Spleen (tissue), 11 donors: ENCODE data around the gene PRSS23. TPM values are rescaled to one million over a fixed set of nuclear protein-coding genes. Genes with fewer than 3 reads are reported as not detected.

ENCODE experiments used
- DNase-seq: peaks from one replicate; pipeline ENCODE4 v3.0.0-alpha.2; 2020
- H3K27ac ChIP-seq, 8 donors: fragments of 200-600 bp; sonication (generic) in 7 of 8; 1 replicate in 4 of 8; 2 replicates in 4 of 8; pipeline versions ENCODE4 v1.5.0 to v1.8.0; 2016 to 2021; ENCODE audit warnings: inconsistent platforms in 4 of 8, mild to moderate bottlenecking in 4 of 8, moderate library complexity in 1 of 8
- H3K27me3 ChIP-seq, 7 donors: fragments of 200-600 bp; sonication (generic) in 6 of 7; replicated peaks in 1 of 7; 1 replicate in 4 of 7; 2 replicates in 3 of 7; pipeline versions ENCODE4 v1.5.0 to v1.8.0; 2016 to 2021; ENCODE audit warnings: inconsistent platforms in 3 of 7, mild to moderate bottlenecking in 1 of 7
- H3K36me3 ChIP-seq, 6 donors: fragments of 200-600 bp; sonication (generic) in 5 of 6; 1 replicate in 4 of 6; 2 replicates in 2 of 6; pipeline versions ENCODE4 v1.5.0 to v1.8.0; 2016 to 2021; ENCODE audit warnings: inconsistent platforms in 2 of 6
- H3K4me1 ChIP-seq, 6 donors: fragments of 200-600 bp; sonication (generic) in 5 of 6; 1 replicate in 3 of 6; 2 replicates in 3 of 6; pipeline versions ENCODE4 v1.5.0 to v1.8.0; 2016 to 2021; ENCODE audit warnings: inconsistent platforms in 3 of 6
- H3K4me3 ChIP-seq, 8 donors: fragments of 200-600 bp; sonication (generic) in 7 of 8; 1 replicate in 4 of 8; 2 replicates in 4 of 8; pipeline versions ENCODE4 v1.5.0 to v1.8.0; 2016 to 2021; ENCODE audit warnings: inconsistent platforms in 4 of 8, mild to moderate bottlenecking in 4 of 8, moderate library complexity in 2 of 8
- H3K9me3 ChIP-seq, 8 donors: fragments of 200-600 bp; sonication (generic) in 7 of 8; 1 replicate in 4 of 8; 2 replicates in 4 of 8; pipeline versions ENCODE4 v1.5.0 to v1.8.0; 2016 to 2021; ENCODE audit warnings: inconsistent platforms in 4 of 8
- CTCF ChIP-seq, 11 experiments: fragments of 200-600 bp in 7 of 11; fragments of 450-650 bp in 4 of 11; sonication (generic) in 4 of 11; IDR thresholded peaks in 8 of 11; conservative IDR thresholded peaks in 3 of 11; 1 replicate in 7 of 11; 2 replicates in 4 of 11; pipeline versions ENCODE4 v1.4.0 to v1.8.0; 2016 to 2021; ENCODE audit warnings: antibody characterized with exemption in 11 of 11, inconsistent platforms in 4 of 11, mild to moderate bottlenecking in 1 of 11
- POLR2A ChIP-seq, 3 donors: fragments of 450-650 bp; IDR thresholded peaks; one replicate each; pipeline ENCODE4 v1.5.1; 2017; ENCODE audit warnings: antibody characterized with exemption in 3 of 3, mild to moderate bottlenecking in 1 of 3
- POLR2AphosphoS5 ChIP-seq, 3 donors: sonication (generic); formaldehyde crosslinking; IDR thresholded peaks; one replicate each; pipeline ENCODE4 v1.5.1; 2017; ENCODE audit warnings: antibody characterized with exemption in 3 of 3
- WGBS, 5 donors: extraction: QIAGEN DNeasy Blood & Tissue Kit in 3 of 5; methylation state at CpG; one replicate each; pipeline versions ENCODE4 v1.1.5 to v1.1.7; 2013 to 2018; 5-methylcytosine and 5-hydroxymethylcytosine counted together
- intact Hi-C: fragments of 100-400 bp; cut with DNase I; formaldehyde crosslinking; loops from one replicate; pipeline ENCODE4 v1.15.0; 2023; ENCODE audit warnings: low total_unique reads
- polyA plus RNA-seq, 3 donors: library from polyadenylated mRNA; stranded (reverse); fragments of 200-250 nt; gene quantifications; one replicate each; pipeline ENCODE4 v1.2.1, GENCODE V29; 2013
- total RNA-seq, 7 donors: library from RNA; depleted of rRNA in 3 of 7; stranded (reverse); fragments of >200 nt in 3 of 7; fragmentation: NEBNext Ultra II Directional in 4 of 7; extraction: Animal tissue kit (Norgen Biotek cat#: 25700) in 4 of 7; gene quantifications; one replicate each; pipeline versions ENCODE4 v1.1.0 to v1.2.1, GENCODE V29; 2016 to 2021
- donor health status: healthy with polysubstance abuse.
- donor health status: DM: no; HTN: no; CAD: no; lungs with moderate emphysema.
- donor health status: DM: no; HTN: no; CAD: no.
- donor health status: Bipolar disorder and iron deficiency.
- donor health status: healthy.
- donor health status: DM: no; HTN: no; CAD: no.
- donor health status: DM: yes; HTN: yes; CAD: no.

The PRSS23 gene
- total and polyA plus RNA-seq, 10 donors: 1.5 to 28.0 (median 12.1) TPM

DNA sequence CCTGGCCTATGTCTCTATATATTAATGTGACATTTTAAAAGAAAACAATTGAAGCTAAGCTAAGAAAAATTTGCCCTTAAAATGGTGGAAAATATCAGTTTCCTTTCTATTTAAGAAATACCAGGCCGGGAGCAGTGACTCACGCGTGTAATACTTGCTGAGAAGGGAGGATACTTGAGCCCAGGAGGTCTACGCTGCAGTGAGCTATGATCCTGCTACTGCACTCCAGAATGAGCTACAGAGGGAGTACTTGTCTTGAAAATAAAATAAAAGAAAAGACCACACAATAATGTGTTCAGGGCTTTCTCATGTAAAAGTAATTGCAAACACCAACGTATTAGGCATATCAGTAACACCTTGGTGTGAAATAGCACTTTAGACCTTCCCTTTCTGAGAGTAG lies 1.4 kb upstream of the PRSS23 start:
- peaks cover 0 to 48% (median 15%) of the 10 kb centered on the region in 7 donors for H3K27me3 ChIP-seq
- H3K36me3 ChIP-seq: no peaks in the 10 kb centered on the region
- intact Hi-C loops: no loop called here
- no peak overlapping the region for H3K4me3 ChIP-seq
- DNase-seq: no peak
- H3K4me1 ChIP-seq: peaks cover 0 to 40% (median 15%) of the 10 kb centered on the region in 6 donors
- H3K9me3 ChIP-seq: no peaks in the 10 kb centered on the region
- no peak overlapping the region for H3K27ac ChIP-seq
- no peak for TF ChIP-seq POLR2AphosphoS5 (IDR thresholded peaks at IDR 0.05)
- no peak for TF ChIP-seq CTCF (IDR thresholded peaks at IDR 0.05 in 8 of 11, conservative IDR thresholded peaks at IDR 0.05 in 3 of 11)
- no peak for TF ChIP-seq POLR2A (IDR thresholded peaks at IDR 0.05)
- 86 to 95% (median 90%) methylated on average over 5 of the region's 5 CpGs for WGBS, 5 donors

- Histone ChIP-seq H3K36me3 (no peaks in the 10 kb centered on the region), H3K9me3 (no peaks in the 10 kb centered on the region), H3K4me1 (peaks cover 0 to 42% (median 15%) of the 10 kb centered on the region in 6 donors), H3K27me3 (peaks cover 0 to 48% (median 15%) of the 10 kb centered on the region in 7 donors), H3K4me3 (peak overlapping the region; percentile 33 to 75 (median 42)), H3K27ac (peak overlapping the region in 4 of 8 donors; percentile 55 to 73 (median 65))
- intact Hi-C loops: no loop called here
- DNase-seq: no peak
- TF ChIP-seq POLR2A (IDR thresholded peaks at IDR 0.05) (no peak), CTCF (IDR thresholded peaks at IDR 0.05 in 8 of 11, conservative IDR thresholded peaks at IDR 0.05 in 3 of 11) (no peak), POLR2AphosphoS5 (IDR thresholded peaks at IDR 0.05) (no peak)
- 41 to 59% (median 53%) methylated on average over 13 of the region's 13 CpGs for WGBS, 5 donors
Observed at GRCh38 chr11:86799680-86800075, 664 bp upstream of the PRSS23 start.

- Histone ChIP-seq H3K27ac (peak overlapping the region in 5 of 8 donors; percentile 46 to 73 (median 57)), H3K4me1 (peaks cover 0 to 54% (median 15%) of the 10 kb centered on the region in 6 donors), H3K27me3 (peaks cover 0 to 48% (median 15%) of the 10 kb centered on the region in 7 donors), H3K4me3 (peak overlapping the region; percentile 33 to 75 (median 42)), H3K9me3 (no peaks in the 10 kb centered on the region), H3K36me3 (no peaks in the 10 kb centered on the region)
- DNase-seq: no peak
- no peak for TF ChIP-seq POLR2AphosphoS5 (IDR thresholded peaks at IDR 0.05)
- WGBS, 5 donors: 9 to 12% (median 11%) methylated on average over 9 of the region's 9 CpGs
- intact Hi-C loops: no loop called here
Observed at GRCh38 chr11:86800960-86801272, 574 bp downstream of the PRSS23 start.

GRCh38 chr11:86801364-86801763 lies 1.0 kb downstream of the PRSS23 start:
- no peaks in the 10 kb centered on the region for H3K9me3 ChIP-seq
- 79 to 93% (median 84%) methylated on average over 2 of the region's 2 CpGs for WGBS, 5 donors
- H3K27me3 ChIP-seq: peaks cover 0 to 48% (median 15%) of the 10 kb centered on the region in 7 donors
- no peaks in the 10 kb centered on the region for H3K36me3 ChIP-seq
- peak overlapping the region in 1 of 8 donors; percentile 73 for H3K27ac ChIP-seq
- H3K4me3 ChIP-seq: peak overlapping the region in 6 of 8 donors; percentile 38 to 75 (median 47)
- peaks cover 0 to 58% (median 15%) of the 10 kb centered on the region in 6 donors for H3K4me1 ChIP-seq
- DNase-seq: no peak
- intact Hi-C loops: no loop called here
- TF ChIP-seq POLR2A (IDR thresholded peaks at IDR 0.05) (no peak), POLR2AphosphoS5 (IDR thresholded peaks at IDR 0.05) (no peak), CTCF (IDR thresholded peaks at IDR 0.05 in 8 of 11, conservative IDR thresholded peaks at IDR 0.05 in 3 of 11) (no peak)
